K562 (cell line): Measurements from ENCODE around the gene DGCR2. TPM values are rescaled to one million over a fixed set of nuclear protein-coding genes. Genes with fewer than 3 reads are reported as not detected.

Source experiments
- ATAC-seq: fragments of 200-7000 bp; cut with Tn5 transposase; 3 replicates; pipeline ENCODE4 v1.9.1; 2020; ENCODE audit warnings: moderate library complexity
- BruUV-seq: library from RNA; stranded (reverse); fragments of 400-500 nt; replicated peaks from 2 replicates; lab custom pipeline; 2021; lab: Mats Ljungman, UMichigan
- CTCF ChIA-PET: fragments of 300-600 bp; formaldehyde crosslinking; extraction: SDS; loops from one replicate; lab custom pipeline; 2021; ENCODE audit warnings: low intra/inter-chr PET ratio; lab: Yijun Ruan, JAX
- POLR2A ChIA-PET: fragments of 300-600, 350-650 bp; sonication (Branson Sonifier 250); formaldehyde crosslinking; extraction: SDS; loops from one replicate; lab custom pipeline; 2021; ENCODE audit warnings: antibody characterized with exemption, inconsistent platforms; lab: Yijun Ruan, JAX
- DNase-seq, 4 experiments: peaks; one replicate each; pipeline versions ENCODE4 v3.0.0 to v3.0.0-alpha.2; 2011 to 2018; ENCODE audit warnings: low spot score in 3 of 4, mixed read lengths in 3 of 4; ENCODE audit errors: extremely low read depth in 1 of 4
- FAIRE-seq: peaks from 2 replicates; lab custom pipeline; 2011; peaks lifted over from hg19 to GRCh38; lab: Jason Lieb, UNC
- H2AFZ ChIP-seq: 2 replicates; pipeline ENCODE4 v1.6.0; 2011; ENCODE audit warnings: low read depth, low read length, control low read depth, inconsistent platforms
- H3K27ac ChIP-seq: fragments of 200-600 bp; 3 replicates; pipeline ENCODE4 v1.8.0; 2011; ENCODE audit warnings: low read depth, mild to moderate bottlenecking, control low read depth, inconsistent platforms, low read length, moderate library complexity, mixed read lengths; ENCODE audit errors: extremely low read depth
- H3K27me3 ChIP-seq, 2 experiments: fragments of 300-600 bp in 1 of 2; 2 replicates in 1 of 2; 3 replicates in 1 of 2; pipeline versions ENCODE4 v1.6.0 to v1.8.0; 2011; ENCODE audit warnings: inconsistent platforms in 2 of 2, low read length in 2 of 2, mild to moderate bottlenecking in 1 of 2, mixed read lengths in 1 of 2, moderate library complexity in 1 of 2; ENCODE audit not compliant: control insufficient read depth in 2 of 2, insufficient read depth in 2 of 2
- H3K36me3 ChIP-seq: fragments of 300-600 bp; 3 replicates; pipeline ENCODE4 v1.8.0; 2011; ENCODE audit warnings: mild to moderate bottlenecking, low read length, inconsistent platforms; ENCODE audit not compliant: control insufficient read depth, insufficient read depth
- H3K4me1 ChIP-seq, 2 experiments: fragments of 200-600 bp in 1 of 2; replicated peaks in 1 of 2; 2 replicates in 1 of 2; 3 replicates in 1 of 2; pipeline versions ENCODE4 v1.5.1 to v1.8.0; 2011; ENCODE audit warnings: inconsistent platforms in 2 of 2, low read length in 2 of 2, mild to moderate bottlenecking in 1 of 2, mixed read lengths in 1 of 2, moderate library complexity in 1 of 2; ENCODE audit not compliant: control insufficient read depth in 2 of 2, insufficient read depth in 2 of 2
- H3K4me2 ChIP-seq: 2 replicates; pipeline ENCODE4 v1.6.1; 2011; ENCODE audit warnings: low read length, control low read depth, inconsistent platforms, mixed read lengths; ENCODE audit not compliant: insufficient read depth
- H3K4me3 ChIP-seq: fragments of 200-600 bp; sonication (generic), shearing (Covaris generic); 2 replicates; pipeline ENCODE4 v1.5.1; 2016; ENCODE audit warnings: control low read depth, inconsistent platforms
- H3K79me2 ChIP-seq: fragments of 200-600 bp; 3 replicates; pipeline ENCODE4 v1.8.0; 2011; ENCODE audit warnings: low read length, inconsistent platforms; ENCODE audit not compliant: control insufficient read depth, insufficient read depth
- H3K9ac ChIP-seq, 2 experiments: 2 replicates each; pipeline versions ENCODE4 v1.6.0 to v1.6.1; 2011; ENCODE audit warnings: low read depth in 2 of 2, low read length in 2 of 2, control low read depth in 1 of 2, inconsistent platforms in 1 of 2, mild to moderate bottlenecking in 1 of 2, mixed read lengths in 1 of 2; ENCODE audit not compliant: insufficient read depth in 1 of 2
- H3K9me1 ChIP-seq: one replicate; pipeline ENCODE4 v1.6.0; 2011; ENCODE audit warnings: inconsistent platforms, mild to moderate bottlenecking, low read length, moderate library complexity; ENCODE audit not compliant: control insufficient read depth, insufficient read depth
- H3K9me3 ChIP-seq: replicated peaks from 2 replicates; pipeline ENCODE4 v1.5.1; 2011; ENCODE audit warnings: low read depth, low read length, inconsistent platforms; ENCODE audit not compliant: control insufficient read depth, insufficient read depth
- H4K20me1 ChIP-seq: replicated peaks from 2 replicates; pipeline ENCODE4 v1.6.1; 2011; ENCODE audit warnings: low read length, inconsistent platforms, mixed read lengths; ENCODE audit not compliant: control insufficient read depth, insufficient read depth
- ASH1L ChIP-seq: fragments of 450-650 bp; IDR thresholded peaks from 2 replicates; pipeline ENCODE4 v1.6.1; 2018; ENCODE audit warnings: borderline replicate concordance, mild to moderate bottlenecking, low read depth; ENCODE audit not compliant: partially characterized antibody
- JUNB ChIP-seq: fragments of 450-650 bp; formaldehyde crosslinking; conservative IDR thresholded peaks from 2 replicates; pipeline ENCODE4 v1.4.0; 2020; ENCODE audit warnings: mild to moderate bottlenecking
- KAT2B ChIP-seq: IDR thresholded peaks from one replicate; pipeline ENCODE4 v1.6.1; 2012; ENCODE audit warnings: low read depth, mild to moderate bottlenecking, control low read depth, inconsistent platforms, low read length, moderate library complexity
- KAT8 ChIP-seq: fragments of 450-650 bp; IDR thresholded peaks from 2 replicates; pipeline ENCODE4 v1.6.1; 2016; ENCODE audit warnings: low read depth, mild to moderate bottlenecking
- MBD2 ChIP-seq: sonication (generic); IDR thresholded peaks from 2 replicates; pipeline ENCODE4 v1.6.1; 2016; ENCODE audit warnings: low read depth, borderline replicate concordance
- NCOA1 ChIP-seq: fragments of 450-650 bp; IDR thresholded peaks from 2 replicates; pipeline ENCODE4 v1.6.1; 2016; ENCODE audit warnings: low read depth
- POLR2B ChIP-seq: fragments of 450-650 bp; IDR thresholded peaks from 2 replicates; pipeline ENCODE4 v1.6.1; 2018; ENCODE audit warnings: low read depth; ENCODE audit not compliant: partially characterized antibody
- PURB ChIP-seq: sonication (generic); formaldehyde crosslinking; IDR thresholded peaks from 2 replicates; pipeline ENCODE4 v1.9.0; 2021; ENCODE audit warnings: low read depth, mild to moderate bottlenecking, missing genetic modification reagents
- SMARCE1 ChIP-seq: fragments of 450-650 bp; IDR thresholded peaks from 2 replicates; pipeline ENCODE4 v1.7.1; 2016; ENCODE audit warnings: mild to moderate bottlenecking
- TAF9B ChIP-seq: fragments of 450-650 bp; IDR thresholded peaks from 2 replicates; pipeline ENCODE4 v1.6.1; 2018; ENCODE audit warnings: mild to moderate bottlenecking; ENCODE audit not compliant: partially characterized antibody
- WHSC1 ChIP-seq: IDR thresholded peaks from one replicate; pipeline ENCODE4 v1.6.1; 2012; ENCODE audit warnings: low read length, control low read depth, inconsistent platforms
- ZNF124 ChIP-seq: sonication (generic); formaldehyde crosslinking; IDR thresholded peaks from 2 replicates; pipeline ENCODE4 v1.8.1; 2022; ENCODE audit warnings: missing genetic modification reagents
- ZNF282 ChIP-seq: sonication (generic); formaldehyde crosslinking; IDR thresholded peaks from 2 replicates; pipeline ENCODE4 v1.8.1; 2023; ENCODE audit warnings: missing genetic modification reagents
- WGBS: fragments of 100-300 bp; shearing (Covaris generic); methylation state at CpG from one replicate; pipeline ENCODE4 v1.1.6; 2016; ENCODE audit warnings: low coverage, mixed read lengths; ENCODE audit not compliant: insufficient coverage; ENCODE audit errors: missing lambda C conversion rate; 5-methylcytosine and 5-hydroxymethylcytosine counted together
- in situ Hi-C: fragments of 300-500 bp; cut with MboI; formaldehyde crosslinking; loops from 4 replicates; pipeline ENCODE4 v1.15.0; 2018; ENCODE audit warnings: inconsistent platforms, mixed read lengths
- intact Hi-C: fragments of 100-400 bp; cut with micrococcal nuclease; formaldehyde crosslinking; loops from 2 replicates; pipeline ENCODE4 v1.14.2; 2022
- polyA plus RNA-seq, 8 experiments: library from polyadenylated mRNA; depleted of rRNA in 4 of 8; stranded (reverse) in 5 of 8; unstranded in 3 of 8; fragments of >200 nt; fragmentation: Nextera tagmentation in 2 of 8; fragmentation: Illumina TruSeq in 1 of 8; extraction: Ambion mirVana in 2 of 8; extraction: Trizol in 1 of 8; gene quantifications; 2 replicates each; pipeline versions ENCODE4 v1.2.1 to v1.2.3, GENCODE V29; 2011 to 2014; ENCODE audit warnings: inconsistent platforms in 1 of 8, missing spikeins in 1 of 8
- total RNA-seq, 7 experiments: library from RNA; depleted of rRNA in 6 of 7; stranded (reverse); fragments of >200 nt in 6 of 7; fragmentation: Illumina TruSeq in 2 of 7; extraction: Trizol in 2 of 7; gene quantifications; 2 replicates each; pipeline versions ENCODE4 v1.2.1 to v1.2.3, GENCODE V29; 2011 to 2021; ENCODE audit warnings: low replicate concordance in 1 of 7
- TF ChIP-seq, protein P1 (sequence below), 3 experiments: fragments of 200-800 bp in 1 of 3; fragments of 250-450 bp in 1 of 3; fragments of 450-650 bp in 1 of 3; sonication (Bioruptor Pico) in 1 of 3; sonication (Bioruptor generic) in 1 of 3; formaldehyde crosslinking in 1 of 3; IDR thresholded peaks; 2 replicates each; pipeline versions ENCODE4 v1.6.1 to v1.8.0; 2016 to 2022; ENCODE audit warnings: mild to moderate bottlenecking in 2 of 3, missing genetic modification characterization in 2 of 3, missing compliant biosample characterization in 1 of 3, moderate library complexity in 1 of 3
- TF ChIP-seq, protein P2 (sequence below): fragments of 250-450 bp; sonication (Bioruptor Pico); IDR thresholded peaks from 2 replicates; pipeline ENCODE4 v1.9.0; 2021; ENCODE audit warnings: mild to moderate bottlenecking
- TF ChIP-seq, protein P3 (sequence below): fragments of 450-650 bp; IDR thresholded peaks from 2 replicates; pipeline ENCODE4 v1.7.1; 2018; ENCODE audit warnings: mild to moderate bottlenecking, low read depth; ENCODE audit not compliant: partially characterized antibody

The DGCR2 gene
- total and polyA plus RNA-seq, 9 of the 15 experiments (the other 6 are each of a cell fraction or from before 2014, with no cell fraction given), result 0.69 to 101 (median 56.4) TPM

DNA sequence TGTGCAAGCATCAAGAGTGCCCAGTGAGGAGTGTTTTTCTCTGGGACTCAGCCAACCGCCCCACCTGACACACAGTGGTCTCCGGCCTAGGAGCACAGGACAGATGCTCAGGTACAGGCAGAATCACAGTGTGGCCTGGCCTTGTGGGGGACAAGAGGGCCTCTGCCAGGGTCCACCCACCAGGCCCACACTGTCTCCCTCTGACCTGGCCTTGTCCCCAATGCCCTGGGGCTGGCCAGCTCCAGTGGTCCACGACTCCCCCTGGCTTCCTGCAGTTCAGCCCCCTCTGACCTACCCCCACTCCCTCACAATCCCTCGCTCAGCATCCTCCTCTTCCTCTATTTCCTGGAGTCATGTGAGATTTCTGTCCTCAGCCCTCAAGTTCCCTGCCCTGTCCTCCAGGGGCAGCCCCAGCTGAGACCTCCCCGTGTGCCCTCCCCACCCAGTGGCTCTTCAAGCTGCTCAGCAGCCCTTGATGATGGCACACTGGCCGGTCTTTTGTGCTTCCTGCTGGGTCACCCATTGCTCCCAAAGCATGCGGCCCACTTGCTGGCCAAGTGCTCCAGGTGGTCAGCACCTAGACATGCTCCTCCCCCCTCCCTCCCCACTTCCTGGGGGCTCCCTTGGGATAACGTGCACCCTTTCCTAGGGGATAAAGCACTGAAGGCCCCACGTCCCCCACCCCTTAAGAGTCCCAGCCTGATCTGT, 10.6 kb upstream of the DGCR2 start:
- POLR2A ChIA-PET, result interaction anchor here (1.2 to 4.4 kb wide), 7 partner anchors 8 to 40 kb away, joined by 3 to 38 read pairs (median 18); partner anchors contain the start of genes DGCR2 and ESS2
- CTCF ChIA-PET, result no interaction called here
- no TSS peak for BruUV-seq
- TF ChIP-seq ZNF282 (CRISPR knock-in tag) (peak; percentile 6; the same call in 1 of the 2 replicates), ASH1L (no peak), JUNB (CRISPR knock-in tag) (no peak), MBD2 (no peak), KAT8 (no peak), ZNF124 (CRISPR knock-in tag) (no peak), POLR2B (peak; percentile 58), TAF9B (no peak), SMARCE1 (no peak), NCOA1 (no peak), KAT2B (peak; percentile 6), WHSC1 (peak; percentile 9), PURB (CRISPR knock-in tag) (no peak)
- TF ChIP-seq, protein P1, sequence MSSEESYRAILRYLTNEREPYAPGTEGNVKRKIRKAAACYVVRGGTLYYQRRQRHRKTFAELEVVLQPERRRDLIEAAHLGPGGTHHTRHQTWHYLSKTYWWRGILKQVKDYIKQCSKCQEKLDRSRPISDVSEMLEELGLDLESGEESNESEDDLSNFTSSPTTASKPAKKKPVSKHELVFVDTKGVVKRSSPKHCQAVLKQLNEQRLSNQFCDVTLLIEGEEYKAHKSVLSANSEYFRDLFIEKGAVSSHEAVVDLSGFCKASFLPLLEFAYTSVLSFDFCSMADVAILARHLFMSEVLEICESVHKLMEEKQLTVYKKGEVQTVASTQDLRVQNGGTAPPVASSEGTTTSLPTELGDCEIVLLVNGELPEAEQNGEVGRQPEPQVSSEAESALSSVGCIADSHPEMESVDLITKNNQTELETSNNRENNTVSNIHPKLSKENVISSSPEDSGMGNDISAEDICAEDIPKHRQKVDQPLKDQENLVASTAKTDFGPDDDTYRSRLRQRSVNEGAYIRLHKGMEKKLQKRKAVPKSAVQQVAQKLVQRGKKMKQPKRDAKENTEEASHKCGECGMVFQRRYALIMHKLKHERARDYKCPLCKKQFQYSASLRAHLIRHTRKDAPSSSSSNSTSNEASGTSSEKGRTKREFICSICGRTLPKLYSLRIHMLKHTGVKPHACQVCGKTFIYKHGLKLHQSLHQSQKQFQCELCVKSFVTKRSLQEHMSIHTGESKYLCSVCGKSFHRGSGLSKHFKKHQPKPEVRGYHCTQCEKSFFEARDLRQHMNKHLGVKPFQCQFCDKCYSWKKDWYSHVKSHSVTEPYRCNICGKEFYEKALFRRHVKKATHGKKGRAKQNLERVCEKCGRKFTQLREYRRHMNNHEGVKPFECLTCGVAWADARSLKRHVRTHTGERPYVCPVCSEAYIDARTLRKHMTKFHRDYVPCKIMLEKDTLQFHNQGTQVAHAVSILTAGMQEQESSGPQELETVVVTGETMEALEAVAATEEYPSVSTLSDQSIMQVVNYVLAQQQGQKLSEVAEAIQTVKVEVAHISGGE (CRISPR knock-in tag; IDR thresholded peaks at IDR 0.05), result no peak
- TF ChIP-seq, protein P2, sequence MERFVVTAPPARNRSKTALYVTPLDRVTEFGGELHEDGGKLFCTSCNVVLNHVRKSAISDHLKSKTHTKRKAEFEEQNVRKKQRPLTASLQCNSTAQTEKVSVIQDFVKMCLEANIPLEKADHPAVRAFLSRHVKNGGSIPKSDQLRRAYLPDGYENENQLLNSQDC (CRISPR knock-in tag), result 0 out of 2 replicates have a peak, but pooled peaks have one; percentile 22
- TF ChIP-seq, protein P3, sequence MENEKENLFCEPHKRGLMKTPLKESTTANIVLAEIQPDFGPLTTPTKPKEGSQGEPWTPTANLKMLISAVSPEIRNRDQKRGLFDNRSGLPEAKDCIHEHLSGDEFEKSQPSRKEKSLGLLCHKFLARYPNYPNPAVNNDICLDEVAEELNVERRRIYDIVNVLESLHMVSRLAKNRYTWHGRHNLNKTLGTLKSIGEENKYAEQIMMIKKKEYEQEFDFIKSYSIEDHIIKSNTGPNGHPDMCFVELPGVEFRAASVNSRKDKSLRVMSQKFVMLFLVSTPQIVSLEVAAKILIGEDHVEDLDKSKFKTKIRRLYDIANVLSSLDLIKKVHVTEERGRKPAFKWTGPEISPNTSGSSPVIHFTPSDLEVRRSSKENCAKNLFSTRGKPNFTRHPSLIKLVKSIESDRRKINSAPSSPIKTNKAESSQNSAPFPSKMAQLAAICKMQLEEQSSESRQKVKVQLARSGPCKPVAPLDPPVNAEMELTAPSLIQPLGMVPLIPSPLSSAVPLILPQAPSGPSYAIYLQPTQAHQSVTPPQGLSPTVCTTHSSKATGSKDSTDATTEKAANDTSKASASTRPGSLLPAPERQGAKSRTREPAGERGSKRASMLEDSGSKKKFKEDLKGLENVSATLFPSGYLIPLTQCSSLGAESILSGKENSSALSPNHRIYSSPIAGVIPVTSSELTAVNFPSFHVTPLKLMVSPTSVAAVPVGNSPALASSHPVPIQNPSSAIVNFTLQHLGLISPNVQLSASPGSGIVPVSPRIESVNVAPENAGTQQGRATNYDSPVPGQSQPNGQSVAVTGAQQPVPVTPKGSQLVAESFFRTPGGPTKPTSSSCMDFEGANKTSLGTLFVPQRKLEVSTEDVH, result peak; percentile 79

More for the DNA sequence above, 10.6 kb upstream of the DGCR2 start:
- intact Hi-C loops, result loop anchor here (10.0 kb wide), 1 partner anchor 58 kb away; no protein-coding TSS in a partner anchor
- H3K4me1 ChIP-seq, result peaks cover 0 to 37% of the 10 kb centered on the region in 2 experiments; a peak in 1 of 5 replicates
- H3K27ac ChIP-seq, result no peak overlapping the region
- H2AFZ ChIP-seq, result no peak overlapping the region
- peaks cover 14% of the 10 kb centered on the region for H3K9me1 ChIP-seq
- no peak overlapping the region for H3K4me3 ChIP-seq
- H3K36me3 ChIP-seq, result peaks cover 62% of the 10 kb centered on the region
- ATAC-seq (no peak; the same call in 2 of the 3 replicates), DNase-seq (no peak), FAIRE-seq (no peak)
- 73% methylated on average over 9 of the region's 9 CpGs for WGBS
- no peaks in the 10 kb centered on the region for H3K27me3 ChIP-seq
- in situ Hi-C loops, result no loop called here
- H3K9me3 ChIP-seq, result no peaks in the 10 kb centered on the region
- peak overlapping the region in 1 of 2 experiments; percentile 22; a peak in 1 of 4 replicates for H3K9ac ChIP-seq
- H4K20me1 ChIP-seq, result peaks cover 17% of the 10 kb centered on the region; the same call in 1 of the 2 replicates
- no peak overlapping the region for H3K4me2 ChIP-seq
- no peaks in the 10 kb centered on the region for H3K79me2 ChIP-seq
